Measurements from ENCODE around the gene RGS10. TPM values are rescaled to one million over a fixed set of nuclear protein-coding genes. Genes with fewer than 3 reads are reported as not detected.
"Not testable (repeated sequence)": the region's sequence is repeated elsewhere in the genome, so short reads cannot be mapped to it uniquely, and the experiment has no call there.

Gene RGS10
- total and polyA plus RNA-seq, 7 donors, result 54.1 to 192 (median 125) TPM

- no peak overlapping the region for H3K27ac ChIP-seq
- H3K9me3 ChIP-seq, result no peaks in the 10 kb centered on the region
- intact Hi-C loops (cut with DNase I), result no loop called here
- DNase-seq, result no peak
- no peak overlapping the region for H3K4me3 ChIP-seq
- no peaks in the 10 kb centered on the region for H3K27me3 ChIP-seq
- H3K36me3 ChIP-seq, result no peaks in the 10 kb centered on the region
- no peak for TF ChIP-seq POLR2A (IDR thresholded peaks at IDR 0.05)
- no peak for TF ChIP-seq POLR2AphosphoS5 (IDR thresholded peaks at IDR 0.05)
- TF ChIP-seq CTCF (IDR thresholded peaks at IDR 0.05), result no peak
- no peak for TF ChIP-seq EP300 (IDR thresholded peaks at IDR 0.05)
- WGBS, 2 donors, result 61 to 73% methylated on average over 10 of the region's 10 CpGs
- H3K4me1 ChIP-seq, result no peaks in the 10 kb centered on the region
Observed at GRCh38 chr10:119466076-119466475, 76.4 kb downstream of the RGS10 start.

GRCh38 chr10:119465085-119465484 is 77.4 kb downstream of the RGS10 start:
- 80 to 92% methylated on average over 4 of the region's 4 CpGs for WGBS, 2 donors
- Histone ChIP-seq H3K36me3 (no peaks in the 10 kb centered on the region), H3K4me3 (no peak overlapping the region), H3K9me3 (no peaks in the 10 kb centered on the region), H3K27me3 (no peaks in the 10 kb centered on the region), H3K4me1 (no peaks in the 10 kb centered on the region), H3K27ac (no peak overlapping the region)
- intact Hi-C loops (cut with DNase I), result no loop called here
- no peak for TF ChIP-seq CTCF (IDR thresholded peaks at IDR 0.05)
- no peak for TF ChIP-seq EP300 (IDR thresholded peaks at IDR 0.05)
- TF ChIP-seq POLR2AphosphoS5 (IDR thresholded peaks at IDR 0.05), result no peak
- no peak for TF ChIP-seq POLR2A (IDR thresholded peaks at IDR 0.05)
- no peak for DNase-seq

GRCh38 chr10:119463195-119463594 is 79.3 kb downstream of the RGS10 start:
- intact Hi-C loops (cut with DNase I); H3K27ac ChIP-seq; H3K27me3 ChIP-seq; H3K36me3 ChIP-seq; H3K9me3 ChIP-seq; H3K4me1 ChIP-seq; DNase-seq; H3K4me3 ChIP-seq: not testable (repeated sequence)
- WGBS, 2 donors, result 84 to 95% methylated on average over 2 of the region's 2 CpGs

GRCh38 chr10:119462773-119463172 is 79.7 kb downstream of the RGS10 start:
- Histone ChIP-seq H3K27me3 (no peaks in the 10 kb centered on the region), H3K27ac (no peak overlapping the region), H3K36me3 (peaks cover 0 to 7% (median 0%) of the 10 kb centered on the region in 4 donors), H3K4me1 (no peaks in the 10 kb centered on the region), H3K4me3 (no peak overlapping the region), H3K9me3 (no peaks in the 10 kb centered on the region)
- intact Hi-C loops (cut with DNase I), result no loop called here
- 86 to 90% methylated on average over 4 of the region's 4 CpGs for WGBS, 2 donors
- no peak for TF ChIP-seq CTCF (IDR thresholded peaks at IDR 0.05)
- TF ChIP-seq POLR2AphosphoS5 (IDR thresholded peaks at IDR 0.05), result no peak
- TF ChIP-seq EP300 (IDR thresholded peaks at IDR 0.05), result no peak
- no peak for TF ChIP-seq POLR2A (IDR thresholded peaks at IDR 0.05)
- no peak for DNase-seq

- WGBS, 2 donors, result 71 to 81% methylated on average over 2 of the region's 2 CpGs
- no peak for DNase-seq
- peaks cover 0 to 8% (median 1%) of the 10 kb centered on the region in 4 donors for H3K36me3 ChIP-seq
- TF ChIP-seq CTCF (IDR thresholded peaks at IDR 0.05) (no peak), POLR2AphosphoS5 (IDR thresholded peaks at IDR 0.05) (no peak), EP300 (IDR thresholded peaks at IDR 0.05) (no peak), POLR2A (IDR thresholded peaks at IDR 0.05) (no peak)
- H3K27ac ChIP-seq, result no peak overlapping the region
- no peaks in the 10 kb centered on the region for H3K9me3 ChIP-seq
- H3K4me3 ChIP-seq, result no peak overlapping the region
- H3K27me3 ChIP-seq, result no peaks in the 10 kb centered on the region
- intact Hi-C loops (cut with DNase I), result no loop called here
- no peaks in the 10 kb centered on the region for H3K4me1 ChIP-seq
Observed at GRCh38 chr10:119461923-119462322, 80.6 kb downstream of the RGS10 start.

Measured in sigmoid colon (tissue), 7 donors.